Activated T-helper 2 cell treated with anti-CD3 and anti-CD28 coated beads, Interferon-gamma antibody, Interleukin-2, Interleukin-4, amounts not matched to agents 10 μg/mL and 5 μg/mL and 100 μg/mL, durations not matched to agents 14 hours and 24 hours and 36 hours (primary cell): Measurements from ENCODE around the gene HCAR1. TPM values are rescaled to one million over a fixed set of nuclear protein-coding genes. Genes with fewer than 3 reads are reported as not detected.
A peak's percentile ranks its signal among the peaks of the same experiment; 100 is the strongest.
"Not testable (repeated sequence)": the region's sequence is repeated elsewhere in the genome, so short reads cannot be mapped to it uniquely, and the experiment has no call there.

Source experiments
- DNase-seq: peaks from one replicate; pipeline ENCODE4 v3.0.0; 2021; ENCODE audit warnings: low spot score
- H3K27ac Mint-ChIP-seq: one replicate; pipeline ENCODE4 v1.8.0; 2021; ENCODE audit warnings: mixed read lengths
- H3K27me3 Mint-ChIP-seq: one replicate; pipeline ENCODE4 v1.8.0; 2021; ENCODE audit warnings: low read depth, mixed read lengths
- H3K36me3 Mint-ChIP-seq: one replicate; pipeline ENCODE4 v1.8.0; 2021; ENCODE audit warnings: low read depth, mixed read lengths
- H3K4me1 Mint-ChIP-seq: one replicate; pipeline ENCODE4 v1.8.0; 2021; ENCODE audit warnings: low read depth, mixed read lengths
- H3K4me3 Mint-ChIP-seq: one replicate; pipeline ENCODE4 v1.8.0; 2021; ENCODE audit warnings: low read depth, mild to moderate bottlenecking, moderate library complexity, mixed read lengths
- H3K9me3 Mint-ChIP-seq: one replicate; pipeline ENCODE4 v1.8.0; 2021; ENCODE audit warnings: mixed read lengths
- intact Hi-C: fragments of 100-400 bp; cut with micrococcal nuclease; formaldehyde crosslinking; loops from one replicate; pipeline ENCODE4 v1.15.1; 2023
- total RNA-seq: library from RNA; stranded (reverse); gene quantifications from 2 replicates; pipeline ENCODE4 v1.2.3, GENCODE V29; 2022

The HCAR1 gene
- 2.6 and 2.8 TPM in 2 replicates for total RNA-seq

DNA sequence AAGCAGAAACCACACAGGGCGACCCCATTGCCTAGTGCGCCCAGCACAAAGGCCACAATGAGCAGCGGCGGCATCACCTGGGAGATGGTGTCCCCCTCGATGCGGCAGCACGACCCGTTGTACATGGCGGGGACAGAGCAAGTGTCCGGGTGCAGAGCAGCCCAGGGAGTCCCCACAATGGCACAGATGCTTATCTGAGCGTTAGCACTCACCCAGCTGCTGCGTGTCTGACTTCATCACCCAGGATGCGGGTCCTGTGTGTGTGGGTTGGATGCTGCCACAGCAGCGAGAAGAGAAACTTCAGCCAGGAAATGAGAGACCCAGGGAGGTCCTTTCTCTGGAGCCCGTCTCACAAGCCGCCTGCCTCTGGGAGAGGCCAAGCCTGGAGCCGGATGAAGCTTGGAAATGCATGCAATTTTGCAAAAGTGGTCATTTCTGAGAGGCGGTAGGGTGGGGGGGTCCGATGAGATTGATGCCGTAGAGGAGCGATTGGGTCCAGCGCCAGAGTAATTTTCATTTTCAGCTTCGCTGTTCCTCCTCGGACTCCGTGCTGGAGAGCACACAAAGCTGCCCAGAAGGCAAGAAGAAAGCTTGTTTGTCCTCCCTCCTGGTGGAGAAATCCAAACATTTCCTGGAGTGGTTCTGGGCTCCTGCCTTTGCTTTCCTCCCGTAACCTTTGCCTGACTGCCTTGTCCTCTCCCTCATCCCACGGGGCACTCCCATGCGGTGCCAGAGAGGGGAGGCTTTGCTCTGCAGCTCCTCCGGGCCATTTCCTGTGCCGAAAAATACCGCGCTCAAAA is at the start of gene HCAR1:
TSS of gene HCAR1 (minus strand) at position 630 of the 800 bp plus-strand sequence. CDS start at position 125, 505 bp downstream.
- Mint-ChIP-seq H3K4me1 (peaks cover 77% of the 10 kb centered on the region), H3K36me3 (peaks cover 16% of the 10 kb centered on the region), H3K27ac (peak within 1 kb of the TSS; percentile 86), H3K9me3 (peaks cover 8% of the 10 kb centered on the region), H3K4me3 (peak within 1 kb of the TSS; percentile 74), H3K27me3 (no peaks in the 10 kb centered on the region)
- intact Hi-C loops, result loop anchor here (1.0 kb wide), 1 partner anchor 9 kb away; no protein-coding TSS in a partner anchor
- DNase-seq, result peak; percentile 74

- Mint-ChIP-seq H3K9me3 (no peaks in the 10 kb centered on the region), H3K27me3 (no peaks in the 10 kb centered on the region), H3K4me3 (no peak overlapping the region), H3K36me3 (peaks cover 77% of the 10 kb centered on the region), H3K27ac (peak overlapping the region; percentile 40), H3K4me1 (peaks cover 35% of the 10 kb centered on the region)
- DNase-seq, result no peak
- intact Hi-C loops, result no loop called here
Observed at GRCh38 chr12:122757568-122757967, 26.9 kb upstream of the HCAR1 start.

- intact Hi-C loops, result no loop called here
- peaks cover 64% of the 10 kb centered on the region for H3K36me3 Mint-ChIP-seq
- H3K27ac Mint-ChIP-seq, result no peak overlapping the region
- no peaks in the 10 kb centered on the region for H3K27me3 Mint-ChIP-seq
- H3K4me3 Mint-ChIP-seq, result no peak overlapping the region
- peaks cover 41% of the 10 kb centered on the region for H3K4me1 Mint-ChIP-seq
- H3K9me3 Mint-ChIP-seq, result no peaks in the 10 kb centered on the region
- DNase-seq, result no peak
Observed at GRCh38 chr12:122754790-122755189, 24.1 kb upstream of the HCAR1 start.

DNA sequence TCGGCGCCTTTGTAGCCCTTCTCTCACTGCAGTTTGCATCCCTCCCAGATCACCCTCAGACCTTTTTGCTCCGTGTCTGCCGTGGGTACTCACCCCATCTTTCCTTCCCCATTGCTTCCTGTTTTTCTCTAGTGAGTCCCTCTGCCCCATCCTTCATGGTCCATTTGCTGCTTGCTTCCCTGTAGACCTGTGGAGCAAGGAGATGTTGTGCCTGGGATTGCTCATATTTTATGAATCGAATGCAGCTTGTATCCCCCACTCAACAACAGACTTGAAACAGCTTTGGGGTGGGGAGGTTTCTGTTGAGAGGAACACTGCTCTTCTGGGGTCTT is 22.6 kb upstream of the HCAR1 start:
- Mint-ChIP-seq H3K27me3 (no peaks in the 10 kb centered on the region), H3K27ac (peak overlapping the region; percentile 90), H3K36me3 (peaks cover 53% of the 10 kb centered on the region), H3K9me3 (no peaks in the 10 kb centered on the region), H3K4me3 (peak overlapping the region; percentile 89), H3K4me1 (peaks cover 42% of the 10 kb centered on the region)
- DNase-seq, result no peak
- intact Hi-C loops, result loop anchor here (2.0 kb wide), 1 partner anchor 20 kb away; no protein-coding TSS in a partner anchor

GRCh38 chr12:122752464-122753318 is 22.0 kb upstream of the HCAR1 start, which contains the start of gene DENR:
TSS of gene DENR (plus strand) at chr12:122752824. CDS start at chr12:122753702, 878 bp downstream.
- peak; percentile 99 for DNase-seq
- no peaks in the 10 kb centered on the region for H3K27me3 Mint-ChIP-seq
- intact Hi-C loops, result loop anchor here (1.0 to 2.0 kb wide), 4 partner anchors 20 to 225 kb away; partner anchors contain the start of gene KNTC1
- H3K36me3 Mint-ChIP-seq, result peaks cover 47% of the 10 kb centered on the region
- H3K4me1 Mint-ChIP-seq, result peaks cover 42% of the 10 kb centered on the region
- no peaks in the 10 kb centered on the region for H3K9me3 Mint-ChIP-seq
- H3K4me3 Mint-ChIP-seq, result peak within 1 kb of the TSS; percentile 89
- peak within 1 kb of the TSS; percentile 90 for H3K27ac Mint-ChIP-seq

- H3K4me3 Mint-ChIP-seq, result peak overlapping the region; percentile 89
- H3K27me3 Mint-ChIP-seq, H3K9me3 Mint-ChIP-seq, intact Hi-C loops, H3K27ac Mint-ChIP-seq, DNase-seq: not testable (repeated sequence)
- peaks cover 31% of the 10 kb centered on the region for H3K4me1 Mint-ChIP-seq
- H3K36me3 Mint-ChIP-seq, result peaks cover 30% of the 10 kb centered on the region
Observed at GRCh38 chr12:122750781-122751515, 20.3 kb upstream of the HCAR1 start.

DNA sequence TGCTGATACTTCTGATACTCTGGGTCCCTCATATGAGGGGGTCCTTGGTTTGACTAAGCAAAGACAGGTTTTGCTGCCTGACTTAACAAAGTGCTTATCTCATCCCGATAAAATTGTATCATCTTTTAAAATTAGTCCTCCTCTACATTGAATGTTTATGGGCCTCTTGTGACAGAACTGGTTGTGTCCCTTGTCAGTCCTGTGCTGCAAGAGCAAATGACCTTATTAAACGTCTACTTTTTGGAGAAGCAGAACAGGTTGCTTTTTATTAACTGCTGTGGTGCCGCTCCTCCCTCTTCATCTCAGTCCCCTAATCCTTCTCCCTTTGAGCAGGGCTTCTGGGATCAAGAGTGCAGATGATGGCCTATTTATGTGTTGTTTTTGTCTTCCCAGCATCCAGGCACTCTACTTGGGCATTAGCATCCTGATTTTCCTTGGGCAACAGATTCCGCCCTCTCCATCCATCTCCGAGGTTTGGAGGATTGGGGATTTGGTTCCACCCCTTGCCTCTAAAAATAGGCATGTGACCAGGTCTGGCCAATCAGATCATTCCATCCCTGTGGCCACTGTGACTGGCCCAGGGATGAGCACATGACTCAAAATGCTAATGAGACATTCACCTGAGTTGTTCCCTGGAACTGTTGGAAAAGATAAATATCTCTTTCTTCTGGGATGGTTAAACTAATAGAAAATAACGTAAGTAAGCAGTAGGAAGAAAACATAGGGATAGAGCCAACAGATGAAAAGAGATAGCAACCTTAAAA is 19.1 kb upstream of the HCAR1 start:
- no peak overlapping the region for H3K27ac Mint-ChIP-seq
- H3K4me1 Mint-ChIP-seq, result peaks cover 24% of the 10 kb centered on the region
- no peaks in the 10 kb centered on the region for H3K9me3 Mint-ChIP-seq
- no peaks in the 10 kb centered on the region for H3K27me3 Mint-ChIP-seq
- intact Hi-C loops, result no loop called here
- no peak for DNase-seq
- peaks cover 20% of the 10 kb centered on the region for H3K36me3 Mint-ChIP-seq
- no peak overlapping the region for H3K4me3 Mint-ChIP-seq

DNA sequence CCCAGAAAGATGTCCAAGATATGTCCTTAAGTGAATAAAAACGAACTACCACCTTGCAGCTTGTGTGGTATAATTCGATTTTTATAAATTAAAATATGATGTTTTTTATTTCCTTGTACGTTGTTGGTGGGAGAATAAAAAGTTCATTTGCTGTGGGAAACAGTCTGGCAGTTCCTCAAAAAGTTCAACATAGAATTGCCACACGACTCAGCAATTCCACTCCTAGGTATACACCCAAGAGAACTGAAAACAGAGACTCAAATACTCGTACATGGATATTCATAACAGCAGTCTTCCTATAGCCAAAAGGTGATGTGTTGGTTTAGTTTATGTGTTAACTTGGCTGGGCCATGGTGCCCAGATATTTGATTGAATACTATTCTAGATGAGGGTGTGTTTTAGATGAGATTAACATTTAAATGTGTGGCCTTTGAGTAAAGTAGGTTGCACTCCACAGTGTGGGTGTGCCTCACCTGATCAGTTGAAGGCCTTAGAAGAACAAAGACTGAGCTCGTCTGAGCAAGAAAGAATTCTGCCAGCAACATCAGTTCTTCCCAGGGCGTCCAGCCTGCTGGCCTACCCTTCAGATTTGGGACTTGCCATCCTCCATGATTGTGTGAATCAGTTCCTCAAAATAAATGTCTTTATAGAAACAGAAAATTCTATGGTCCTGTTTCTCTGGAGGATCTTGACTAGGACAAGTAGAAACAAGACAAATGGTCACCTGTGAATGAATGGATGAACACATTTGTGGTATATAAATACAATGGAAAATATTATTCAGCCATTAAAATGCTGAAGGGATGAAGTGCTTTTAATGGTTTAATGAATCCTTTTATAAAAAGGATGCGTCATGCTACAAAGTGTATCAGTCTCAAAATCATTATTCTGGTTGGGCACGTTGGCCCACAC is 16.8 kb upstream of the HCAR1 start:
- H3K9me3 Mint-ChIP-seq, result no peaks in the 10 kb centered on the region
- H3K4me3 Mint-ChIP-seq, result no peak overlapping the region
- H3K27me3 Mint-ChIP-seq, result no peaks in the 10 kb centered on the region
- H3K27ac Mint-ChIP-seq, result no peak overlapping the region
- H3K36me3 Mint-ChIP-seq, result no peaks in the 10 kb centered on the region
- intact Hi-C loops, result no loop called here
- no peak for DNase-seq
- peaks cover 15% of the 10 kb centered on the region for H3K4me1 Mint-ChIP-seq

DNA sequence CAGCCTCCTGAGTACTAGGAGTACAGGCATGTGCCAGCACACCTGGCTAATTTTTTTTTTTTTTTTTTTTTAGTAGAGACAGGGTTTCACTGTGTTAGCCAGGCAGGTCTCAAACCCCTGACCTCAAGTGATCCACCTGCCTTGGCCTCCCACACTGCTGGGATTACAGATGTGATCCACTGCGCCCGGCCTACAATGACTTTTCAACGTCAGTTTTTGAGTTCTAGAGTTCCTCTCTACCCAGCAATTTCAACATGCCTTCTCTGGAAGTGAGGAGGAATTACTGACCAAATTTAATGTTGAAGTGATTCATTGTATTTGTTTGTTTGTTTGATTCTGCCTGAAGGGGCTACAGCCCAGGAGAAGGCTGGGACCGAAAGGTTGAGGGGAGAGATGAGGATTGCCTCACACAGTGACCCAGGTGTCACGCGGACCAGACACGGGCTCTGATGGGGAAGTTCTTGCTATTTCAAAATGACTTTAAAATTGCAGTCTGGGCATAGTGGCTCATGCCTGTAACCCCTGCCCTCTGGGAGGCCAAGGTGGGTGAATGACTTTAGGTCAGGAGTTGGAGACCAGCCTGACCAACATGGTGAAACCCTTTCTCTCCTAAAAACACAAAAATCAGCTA is 13.4 kb upstream of the HCAR1 start:
- H3K4me1 Mint-ChIP-seq, result peaks cover 9% of the 10 kb centered on the region
- intact Hi-C loops, result no loop called here
- no peak for DNase-seq
- no peaks in the 10 kb centered on the region for H3K36me3 Mint-ChIP-seq
- no peak overlapping the region for H3K4me3 Mint-ChIP-seq
- H3K9me3 Mint-ChIP-seq, result no peaks in the 10 kb centered on the region
- H3K27ac Mint-ChIP-seq, result no peak overlapping the region
- H3K27me3 Mint-ChIP-seq, result no peaks in the 10 kb centered on the region

- Mint-ChIP-seq H3K4me3 (no peak overlapping the region), H3K27me3 (no peaks in the 10 kb centered on the region), H3K27ac (no peak overlapping the region), H3K36me3 (peaks cover 3% of the 10 kb centered on the region), H3K4me1 (peaks cover 17% of the 10 kb centered on the region), H3K9me3 (peaks cover 4% of the 10 kb centered on the region)
- intact Hi-C loops, result no loop called here
- DNase-seq, result no peak
Observed at GRCh38 chr12:122740351-122740750, 9.7 kb upstream of the HCAR1 start.

- peaks cover 24% of the 10 kb centered on the region for H3K4me1 Mint-ChIP-seq
- peaks cover 4% of the 10 kb centered on the region for H3K9me3 Mint-ChIP-seq
- no peaks in the 10 kb centered on the region for H3K27me3 Mint-ChIP-seq
- intact Hi-C loops, result no loop called here
- no peak overlapping the region for H3K27ac Mint-ChIP-seq
- no peak overlapping the region for H3K4me3 Mint-ChIP-seq
- DNase-seq, result no peak
- H3K36me3 Mint-ChIP-seq, result peaks cover 3% of the 10 kb centered on the region
Observed at GRCh38 chr12:122738571-122738970, 7.9 kb upstream of the HCAR1 start.
